NCI-H1105 treated with DMSO at 0.1 percent for 48 hours (cell line): ENCODE results near the gene GLDC.

Experiments
- DNase-seq: peaks from one replicate; lab custom pipeline; 2025; lab: John Stamatoyannopoulos, UW

Gene GLDC

GRCh38 chr9:6620796-6621195 lies 24.7 kb downstream of the GLDC start:
- DNase-seq, result no peak

GRCh38 chr9:6620353-6620752 lies 25.2 kb downstream of the GLDC start:
- DNase-seq, result no peak

GRCh38 chr9:6619909-6620308 lies 25.6 kb downstream of the GLDC start:
- DNase-seq, result no peak

GRCh38 chr9:6616951-6617602 lies 28.5 kb downstream of the GLDC start:
- no peak for DNase-seq

- DNase-seq, result no peak
Observed at GRCh38 chr9:6614489-6614888, 31.0 kb downstream of the GLDC start.

GRCh38 chr9:6611865-6612264 lies 33.7 kb downstream of the GLDC start:
- DNase-seq, result no peak

- no peak for DNase-seq
Observed at GRCh38 chr9:6610073-6610472, 35.5 kb downstream of the GLDC start.

- DNase-seq, result no peak
Observed at GRCh38 chr9:6609497-6610016, 36.0 kb downstream of the GLDC start.

GRCh38 chr9:6605202-6605601 lies 40.3 kb downstream of the GLDC start:
- DNase-seq, result no peak

- no peak for DNase-seq
Observed at GRCh38 chr9:6600426-6600825, 45.1 kb downstream of the GLDC start.

GRCh38 chr9:6600006-6600405 lies 45.5 kb downstream of the GLDC start:
- DNase-seq, result no peak

- DNase-seq, result no peak
Observed at GRCh38 chr9:6598249-6598725, 47.2 kb downstream of the GLDC start.

GRCh38 chr9:6592791-6593190 lies 52.7 kb downstream of the GLDC start:
- no peak for DNase-seq

GRCh38 chr9:6592231-6592630 lies 53.3 kb downstream of the GLDC start:
- DNase-seq, result no peak

- DNase-seq, result no peak
Observed at GRCh38 chr9:6590772-6591384, 54.7 kb downstream of the GLDC start.

- DNase-seq, result no peak
Observed at GRCh38 chr9:6590334-6590733, 55.2 kb downstream of the GLDC start.

GRCh38 chr9:6584881-6585597 lies 60.5 kb downstream of the GLDC start:
- peak; percentile 19 for DNase-seq

GRCh38 chr9:6581253-6581652 lies 64.3 kb downstream of the GLDC start:
- no peak for DNase-seq

- DNase-seq, result no peak
Observed at GRCh38 chr9:6579613-6580012, 65.9 kb downstream of the GLDC start.

GRCh38 chr9:6576987-6577386 lies 68.5 kb downstream of the GLDC start:
- no peak for DNase-seq

- DNase-seq, result no peak
Observed at GRCh38 chr9:6575324-6576034, 70.0 kb downstream of the GLDC start.

GRCh38 chr9:6567140-6567591 lies 78.4 kb downstream of the GLDC start:
- no peak for DNase-seq
